Mesendoderm (in vitro differentiated cells): ENCODE data around the gene POPDC2.

ENCODE experiments used
- DNase-seq: peaks from one replicate; pipeline ENCODE4 v3.0.0; 2013
- H2AK5ac ChIP-seq: 2 replicates; pipeline ENCODE4 v1.6.1; 2013; ENCODE audit warnings: low read length, inconsistent platforms
- H2BK120ac ChIP-seq: 2 replicates; pipeline ENCODE4 v1.6.1; 2013; ENCODE audit warnings: low read depth, mild to moderate bottlenecking, low read length, moderate library complexity, mixed read lengths
- H2BK15ac ChIP-seq: replicated peaks from 2 replicates; pipeline ENCODE4 v1.6.1; 2013; ENCODE audit warnings: low read depth, mild to moderate bottlenecking, moderate library complexity
- H2BK5ac ChIP-seq: 2 replicates; pipeline ENCODE4 v1.6.1; 2013; ENCODE audit warnings: low read length, inconsistent platforms
- H3K18ac ChIP-seq: 2 replicates; pipeline ENCODE4 v1.6.1; 2013; ENCODE audit warnings: mild to moderate bottlenecking, low read length, mixed read lengths
- H3K23ac ChIP-seq: one replicate; pipeline ENCODE4 v1.6.1; 2013; ENCODE audit warnings: low read length
- H3K27ac ChIP-seq: 2 replicates; pipeline ENCODE4 v1.5.1; 2013; ENCODE audit warnings: low read depth, mild to moderate bottlenecking, inconsistent platforms, low read length, moderate library complexity
- H3K27me3 ChIP-seq: 2 replicates; pipeline ENCODE4 v1.6.1; 2013; ENCODE audit warnings: low read length, control low read depth, mild to moderate bottlenecking, inconsistent platforms; ENCODE audit not compliant: insufficient read depth, poor library complexity
- H3K36me3 ChIP-seq: 2 replicates; pipeline ENCODE4 v1.6.1; 2013; ENCODE audit warnings: low read length, inconsistent platforms; ENCODE audit not compliant: control insufficient read depth, insufficient read depth
- H3K4ac ChIP-seq: one replicate; pipeline ENCODE4 v1.6.1; 2013; ENCODE audit warnings: low read depth, mild to moderate bottlenecking, low read length, moderate library complexity
- H3K4me1 ChIP-seq: 2 replicates; pipeline ENCODE4 v1.6.1; 2013; ENCODE audit warnings: low read depth, low read length, inconsistent platforms; ENCODE audit not compliant: control insufficient read depth
- H3K4me2 ChIP-seq: 2 replicates; pipeline ENCODE4 v1.6.1; 2013; ENCODE audit warnings: low read length
- H3K4me3 ChIP-seq: 2 replicates; pipeline ENCODE4 v1.5.1; 2013; ENCODE audit warnings: mild to moderate bottlenecking, low read length
- H3K56ac ChIP-seq: one replicate; pipeline ENCODE4 v1.6.1; 2013; ENCODE audit warnings: low read length
- H3K79me1 ChIP-seq: 2 replicates; pipeline ENCODE4 v1.6.1; 2013; ENCODE audit warnings: low read length, inconsistent platforms
- H3K79me2 ChIP-seq: 2 replicates; pipeline ENCODE4 v1.6.1; 2013; ENCODE audit warnings: mild to moderate bottlenecking, low read length; ENCODE audit not compliant: control insufficient read depth, insufficient read depth
- H3K9ac ChIP-seq: 2 replicates; pipeline ENCODE4 v1.6.1; 2013; ENCODE audit warnings: low read length, inconsistent platforms
- H4K5ac ChIP-seq: one replicate; pipeline ENCODE4 v1.6.1; 2013; ENCODE audit warnings: low read length
- H4K8ac ChIP-seq: one replicate; pipeline ENCODE4 v1.6.1; 2013; ENCODE audit warnings: low read depth, mild to moderate bottlenecking, control low read depth, low read length, moderate library complexity
- whole genome bisulfite sequencing: extraction: QIAGEN DNeasy Blood & Tissue Kit; methylation state at CpG from one replicate; pipeline ENCODE4 v1.1.7; 2013; ENCODE audit warnings: low lambda C conversion rate, missing lambda C conversion rate; ENCODE audit not compliant: insufficient coverage; ENCODE audit errors: extremely low coverage; 5-methylcytosine and 5-hydroxymethylcytosine counted together

Gene POPDC2

DNA sequence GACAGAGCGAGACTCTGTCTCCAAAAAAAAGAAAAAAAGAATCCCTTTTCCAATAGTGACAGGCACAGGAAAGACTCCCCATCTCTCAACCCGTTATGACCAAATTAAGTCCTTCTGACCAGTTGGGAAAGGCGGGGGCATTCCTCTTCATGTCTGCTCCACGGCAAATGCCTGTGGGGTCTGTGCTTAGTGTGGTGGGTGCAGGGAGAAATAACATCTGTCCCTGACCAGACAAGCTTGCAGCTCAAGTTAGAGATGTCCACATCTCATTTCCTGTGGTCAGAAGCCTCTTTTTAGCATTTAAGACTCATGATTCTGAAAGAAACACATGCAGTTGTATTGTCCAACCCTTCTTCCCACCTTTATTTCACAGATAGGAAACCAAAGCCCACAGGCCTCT lies 46.5 kb downstream of the POPDC2 start:
- Histone ChIP-seq H3K27ac (no peak overlapping the region), H3K4ac (no peak overlapping the region), H3K4me1 (no peaks in the 10 kb centered on the region), H2AK5ac (no peak overlapping the region), H2BK15ac (no peak overlapping the region), H3K79me1 (no peaks in the 10 kb centered on the region), H3K18ac (no peak overlapping the region), H4K5ac (no peak overlapping the region), H3K23ac (no peak overlapping the region), H3K36me3 (no peaks in the 10 kb centered on the region), H4K8ac (no peak overlapping the region), H3K56ac (no peak overlapping the region), H3K4me3 (no peak overlapping the region), H3K27me3 (no peaks in the 10 kb centered on the region), H2BK120ac (no peak overlapping the region), H3K4me2 (no peak overlapping the region), H2BK5ac (no peak overlapping the region), H3K79me2 (no peaks in the 10 kb centered on the region), H3K9ac (no peak overlapping the region)
- DNase-seq: no peak
- WGBS: no CpG with 5 or more reads among the region's 4 CpGs

GRCh38 chr3:119613201-119613600 lies 47.2 kb downstream of the POPDC2 start:
- H4K8ac ChIP-seq: no peak overlapping the region
- no peaks in the 10 kb centered on the region for H3K4me1 ChIP-seq
- H2BK120ac ChIP-seq: no peak overlapping the region
- no peak overlapping the region for H2BK5ac ChIP-seq
- no CpG with 5 or more reads among the region's 1 CpG for WGBS
- H3K56ac ChIP-seq: no peak overlapping the region
- no peaks in the 10 kb centered on the region for H3K79me2 ChIP-seq
- no peak overlapping the region for H4K5ac ChIP-seq
- no peak overlapping the region for H3K4me2 ChIP-seq
- H2BK15ac ChIP-seq: no peak overlapping the region
- H3K36me3 ChIP-seq: no peaks in the 10 kb centered on the region
- no peak overlapping the region for H3K4ac ChIP-seq
- H2AK5ac ChIP-seq: no peak overlapping the region
- H3K27ac ChIP-seq: no peak overlapping the region
- no peak overlapping the region for H3K9ac ChIP-seq
- H3K79me1 ChIP-seq: no peaks in the 10 kb centered on the region
- H3K4me3 ChIP-seq: no peak overlapping the region
- H3K27me3 ChIP-seq: no peaks in the 10 kb centered on the region
- no peak overlapping the region for H3K18ac ChIP-seq
- DNase-seq: no peak
- no peak overlapping the region for H3K23ac ChIP-seq

GRCh38 chr3:119611664-119612063 lies 48.7 kb downstream of the POPDC2 start:
- H3K4me1 ChIP-seq: no peaks in the 10 kb centered on the region
- DNase-seq: no peak
- no CpG with 5 or more reads among the region's 1 CpG for WGBS

GRCh38 chr3:119609301-119609700 lies 51.1 kb downstream of the POPDC2 start:
- H3K4ac ChIP-seq: no peak overlapping the region
- peak overlapping the region; percentile 22 for H3K56ac ChIP-seq
- no peaks in the 10 kb centered on the region for H3K79me1 ChIP-seq
- no peaks in the 10 kb centered on the region for H3K79me2 ChIP-seq
- peak; percentile 73 for DNase-seq
- H3K9ac ChIP-seq: no peak overlapping the region
- H3K36me3 ChIP-seq: no peaks in the 10 kb centered on the region
- H2BK120ac ChIP-seq: no peak overlapping the region
- no peak overlapping the region for H3K27ac ChIP-seq
- H3K18ac ChIP-seq: no peak overlapping the region
- H3K4me1 ChIP-seq: no peaks in the 10 kb centered on the region
- H3K27me3 ChIP-seq: no peaks in the 10 kb centered on the region
- no peak overlapping the region for H3K4me3 ChIP-seq
- H3K4me2 ChIP-seq: no peak overlapping the region
- no peak overlapping the region for H4K8ac ChIP-seq
- no peak overlapping the region for H4K5ac ChIP-seq
- H2AK5ac ChIP-seq: no peak overlapping the region
- no peak overlapping the region for H3K23ac ChIP-seq
- H2BK15ac ChIP-seq: no peak overlapping the region
- H2BK5ac ChIP-seq: no peak overlapping the region
- WGBS: no CpG with 5 or more reads among the region's 6 CpGs

More at GRCh38 chr3:119611664-119612063, 48.7 kb downstream of the POPDC2 start:
- H4K5ac ChIP-seq: no peak overlapping the region
- H3K27ac ChIP-seq: no peak overlapping the region
- H2BK15ac ChIP-seq: no peak overlapping the region
- no peak overlapping the region for H3K4me3 ChIP-seq
- no peak overlapping the region for H3K56ac ChIP-seq
- no peaks in the 10 kb centered on the region for H3K36me3 ChIP-seq
- no peak overlapping the region for H2BK120ac ChIP-seq
- H3K4ac ChIP-seq: no peak overlapping the region
- no peak overlapping the region for H3K23ac ChIP-seq
- no peak overlapping the region for H2BK5ac ChIP-seq
- no peak overlapping the region for H3K18ac ChIP-seq
- H3K9ac ChIP-seq: no peak overlapping the region
- no peak overlapping the region for H2AK5ac ChIP-seq
- no peaks in the 10 kb centered on the region for H3K27me3 ChIP-seq
- no peaks in the 10 kb centered on the region for H3K79me2 ChIP-seq
- no peaks in the 10 kb centered on the region for H3K79me1 ChIP-seq
- no peak overlapping the region for H3K4me2 ChIP-seq
- H4K8ac ChIP-seq: no peak overlapping the region

- DNase-seq: no peak
- Histone ChIP-seq H3K36me3 (no peaks in the 10 kb centered on the region), H3K27ac (no peak overlapping the region), H3K4me2 (no peak overlapping the region), H3K9ac (no peak overlapping the region), H2BK5ac (no peak overlapping the region), H4K8ac (no peak overlapping the region), H2AK5ac (no peak overlapping the region), H3K4ac (no peak overlapping the region), H3K18ac (no peak overlapping the region), H3K79me1 (no peaks in the 10 kb centered on the region), H3K27me3 (no peaks in the 10 kb centered on the region), H3K23ac (no peak overlapping the region), H3K56ac (no peak overlapping the region), H2BK120ac (no peak overlapping the region), H3K4me1 (no peaks in the 10 kb centered on the region), H3K4me3 (no peak overlapping the region), H2BK15ac (no peak overlapping the region), H4K5ac (no peak overlapping the region), H3K79me2 (no peaks in the 10 kb centered on the region)
- WGBS: no CpG with 5 or more reads among the region's 6 CpGs
Observed at GRCh38 chr3:119608405-119609000, 51.9 kb downstream of the POPDC2 start.

- Histone ChIP-seq H3K27me3 (no peaks in the 10 kb centered on the region), H2AK5ac (no peak overlapping the region), H3K18ac (no peak overlapping the region), H3K79me1 (no peaks in the 10 kb centered on the region), H2BK15ac (no peak overlapping the region), H3K27ac (no peak overlapping the region), H3K4ac (no peak overlapping the region), H2BK120ac (no peak overlapping the region), H3K79me2 (no peaks in the 10 kb centered on the region), H2BK5ac (no peak overlapping the region), H3K4me1 (peaks cover 3% of the 10 kb centered on the region), H3K9ac (no peak overlapping the region), H3K23ac (no peak overlapping the region), H4K8ac (no peak overlapping the region), H3K56ac (no peak overlapping the region), H4K5ac (no peak overlapping the region), H3K4me3 (no peak overlapping the region), H3K36me3 (no peaks in the 10 kb centered on the region), H3K4me2 (no peak overlapping the region)
- DNase-seq: no peak
- no CpG with 5 or more reads among the region's 1 CpG for WGBS
Observed at GRCh38 chr3:119604878-119605277, 55.5 kb downstream of the POPDC2 start.
